ELF-1 (cell line): ENCODE measurements around the gene ZBTB3.
"Not testable (repeated sequence)": the region's sequence is repeated elsewhere in the genome, so short reads cannot be mapped to it uniquely, and the experiment has no call there.

ENCODE experiments used
- DNase-seq: peaks from one replicate; pipeline ENCODE4 v3.0.0-alpha.2; 2016; ENCODE audit warnings: low read depth, low spot score

Gene ZBTB3

DNA sequence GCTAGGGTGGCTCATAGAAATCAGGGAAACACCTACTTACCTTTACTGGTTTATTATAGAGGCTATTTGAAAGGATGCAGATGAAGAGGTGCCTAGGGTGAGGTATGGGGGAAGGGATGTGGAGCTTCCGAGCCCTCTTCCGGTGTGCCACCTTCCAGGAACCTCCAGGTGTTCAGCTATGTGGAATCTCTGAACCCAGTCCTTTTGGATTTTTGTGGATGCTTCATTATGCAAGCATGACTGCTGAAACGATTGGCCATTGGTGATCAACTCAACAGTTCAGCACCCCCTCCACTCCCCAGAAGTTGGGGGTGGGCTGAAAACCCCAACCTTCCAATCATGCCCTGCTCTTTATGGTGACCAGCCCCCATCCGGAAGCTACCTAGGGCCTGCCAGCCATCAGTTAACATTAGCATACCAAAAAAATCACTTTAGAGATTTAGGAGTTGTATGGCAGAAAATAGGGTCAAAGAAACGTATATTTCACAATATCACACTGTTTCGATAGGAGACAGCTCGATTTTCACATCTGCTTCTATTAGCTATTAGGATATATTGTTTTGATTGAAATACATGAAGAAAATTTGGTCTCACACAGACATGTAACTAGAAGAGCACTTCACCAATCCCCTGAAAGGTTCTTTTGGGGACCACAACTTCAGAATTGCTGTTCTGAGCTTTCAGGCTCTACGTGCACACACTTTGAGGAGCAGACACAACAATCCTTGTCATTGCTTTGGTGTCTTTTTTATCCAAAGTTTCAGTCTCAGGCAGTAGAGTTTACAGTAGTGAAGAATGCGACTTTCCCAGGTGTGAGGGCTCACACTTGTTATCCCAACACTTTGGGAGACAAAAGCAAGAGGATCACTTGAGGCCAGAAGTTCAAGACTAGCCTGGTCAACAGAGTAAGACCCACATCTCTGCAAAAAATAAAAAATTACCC, 4.2 kb upstream of the ZBTB3 start:
- no peak for DNase-seq

GRCh38 chr11:62755086-62755615, 1.2 kb upstream of the ZBTB3 start:
- DNase-seq, result no peak

DNA sequence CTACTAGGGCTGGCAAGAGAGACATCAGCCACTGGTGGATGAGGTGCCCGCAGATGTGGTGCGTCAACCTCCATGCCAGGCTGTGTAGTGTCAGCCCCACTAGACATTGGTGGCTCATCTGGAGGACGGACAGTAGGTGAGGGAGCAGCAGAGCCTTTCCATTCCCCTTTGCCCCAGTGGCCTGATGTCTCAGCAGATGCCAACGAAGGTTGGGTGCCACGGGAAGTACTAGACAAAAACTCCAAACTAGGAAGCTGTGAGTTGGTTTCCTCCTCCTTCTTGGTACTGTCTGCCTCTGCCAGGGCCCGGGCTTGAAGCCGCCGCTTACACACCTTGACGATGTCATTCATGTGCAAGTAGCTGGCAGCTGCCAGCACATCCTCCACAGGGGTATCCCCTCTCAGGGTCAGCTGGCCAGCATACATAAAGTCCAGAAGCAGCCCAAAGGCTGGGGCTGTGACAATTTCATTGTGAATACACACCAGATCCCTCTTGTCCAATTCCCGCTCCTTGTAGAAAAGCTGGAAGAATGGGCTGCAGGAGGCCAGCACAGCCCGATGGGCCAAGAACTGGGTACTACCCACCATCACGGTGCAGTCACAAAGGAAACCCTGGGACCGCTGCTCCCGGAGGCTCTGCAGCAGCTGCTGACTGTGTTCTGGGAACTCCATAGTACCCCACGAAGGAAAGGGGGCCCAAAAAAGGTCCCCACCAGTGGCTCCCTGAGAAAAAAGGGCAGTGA, 795 bp downstream of the ZBTB3 start:
- DNase-seq, result no peak

- no peak for DNase-seq
These were observed 1.7 kb downstream of the ZBTB3 start for GRCh38 chr11:62752177-62752785.

DNA sequence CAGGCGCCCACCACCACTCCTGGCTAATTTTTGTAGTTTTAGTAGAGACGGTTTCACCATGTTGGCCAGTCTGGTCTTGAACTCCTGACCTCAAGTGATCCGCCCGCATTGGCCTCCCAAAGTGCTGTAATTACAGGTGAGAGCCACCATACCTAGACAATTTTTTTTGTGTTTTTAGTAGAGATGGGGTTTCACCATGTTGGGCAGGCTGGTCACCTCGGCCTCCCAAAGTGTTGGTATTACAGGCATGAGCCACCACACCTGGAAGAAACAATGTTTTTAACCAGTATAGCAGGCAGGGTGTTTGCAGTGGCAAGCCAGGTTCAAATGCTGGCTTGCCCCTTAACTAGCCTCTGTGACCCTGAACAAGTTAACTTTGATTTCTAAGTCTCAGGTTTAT, 4.0 kb downstream of the ZBTB3 start:
- not testable (repeated sequence) for DNase-seq

GRCh38 chr11:62747475-62748160, 6.3 kb downstream of the ZBTB3 start:
- no peak for DNase-seq

DNA sequence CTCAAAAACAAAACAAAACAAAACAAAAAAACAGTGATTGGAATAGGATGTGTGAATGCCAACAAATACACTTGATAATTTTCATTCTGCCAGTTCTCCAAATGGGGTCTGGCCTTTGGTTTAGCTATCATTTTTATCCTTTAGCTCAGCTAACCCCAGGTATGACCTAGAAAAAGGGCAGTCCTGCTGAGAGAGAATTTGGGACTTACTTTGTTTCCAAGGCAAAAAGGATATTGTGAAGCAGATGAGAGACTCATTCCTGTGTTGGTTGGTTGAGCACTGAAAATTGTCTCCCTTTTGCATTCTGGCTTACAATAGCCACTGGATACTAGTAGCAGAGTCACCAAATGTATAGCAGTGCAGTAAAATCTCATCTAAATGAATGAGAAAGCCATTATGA, 16.8 kb downstream of the ZBTB3 start:
- no peak for DNase-seq

GRCh38 chr11:62732830-62733229, 21.1 kb downstream of the ZBTB3 start:
- DNase-seq, result no peak

- DNase-seq, result not testable (repeated sequence)
These were observed 23.9 kb downstream of the ZBTB3 start for GRCh38 chr11:62730076-62730475.

- peak; percentile 91 for DNase-seq
These were observed 25.6 kb downstream of the ZBTB3 start, which contains the start of gene TTC9C for GRCh38 chr11:62728171-62728988. TTC9C (plus strand) TSS chr11:62728486; CDS start chr11:62728849, 363 bp downstream.

- peak; percentile 99 for DNase-seq
These were observed 26.1 kb downstream of the ZBTB3 start for GRCh38 chr11:62727872-62728170.

DNA sequence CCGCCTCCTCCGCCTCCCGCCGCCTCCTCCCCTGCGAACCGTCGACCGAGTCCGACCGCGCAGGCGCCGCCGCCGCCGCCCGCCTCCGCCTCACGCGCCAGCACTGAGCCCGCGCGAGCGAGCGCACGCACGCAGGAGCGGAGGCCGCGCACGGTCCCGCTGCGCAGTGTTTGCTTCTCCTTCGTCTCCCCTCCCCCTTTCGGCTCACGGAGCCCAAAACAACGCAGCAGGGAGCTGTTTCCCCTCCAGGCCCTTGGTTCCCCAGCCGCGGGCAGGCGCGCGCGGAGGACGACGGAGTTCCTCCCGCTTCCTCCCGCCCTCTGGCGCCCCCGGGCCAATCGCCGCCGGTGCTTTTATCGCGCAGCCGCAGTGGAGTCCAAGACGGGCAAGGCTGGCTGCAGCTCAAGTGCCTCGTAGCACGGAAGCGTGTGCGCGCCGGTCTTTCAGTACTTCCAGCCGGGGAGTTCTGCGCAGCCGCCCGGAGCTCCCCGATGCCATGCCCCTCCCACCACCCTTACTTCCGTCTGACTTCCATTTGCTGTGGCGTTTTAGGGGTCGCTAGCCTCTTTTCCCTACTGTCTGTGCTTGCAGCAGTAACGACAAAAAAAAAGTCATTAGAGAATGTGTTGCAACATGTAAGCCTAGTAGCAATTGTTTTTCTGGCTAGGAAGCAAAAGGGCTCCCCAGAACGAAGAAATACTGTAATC, 26.6 kb downstream of the ZBTB3 start, which contains the start of gene HNRNPUL2:
Gene HNRNPUL2, minus strand, starts transcription at position 293 of the 707 bp plus-strand sequence. CDS start 301 bp downstream, outside the sequence.
- peak; percentile 99 for DNase-seq

DNA sequence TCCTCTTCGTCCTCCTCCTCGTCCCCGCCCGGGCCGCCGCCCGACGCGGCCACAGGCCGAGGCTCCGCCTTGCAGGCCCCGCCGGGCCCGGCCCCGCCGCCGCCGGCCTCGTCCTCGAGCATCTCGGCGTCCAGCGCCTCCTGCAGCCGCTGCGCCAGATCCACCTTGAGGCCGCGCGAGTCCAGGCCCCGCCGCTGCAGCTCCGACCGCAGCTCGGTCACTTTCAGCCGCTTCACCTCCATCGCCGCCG, 27.1 kb downstream of the ZBTB3 start:
- no peak for DNase-seq

DNA sequence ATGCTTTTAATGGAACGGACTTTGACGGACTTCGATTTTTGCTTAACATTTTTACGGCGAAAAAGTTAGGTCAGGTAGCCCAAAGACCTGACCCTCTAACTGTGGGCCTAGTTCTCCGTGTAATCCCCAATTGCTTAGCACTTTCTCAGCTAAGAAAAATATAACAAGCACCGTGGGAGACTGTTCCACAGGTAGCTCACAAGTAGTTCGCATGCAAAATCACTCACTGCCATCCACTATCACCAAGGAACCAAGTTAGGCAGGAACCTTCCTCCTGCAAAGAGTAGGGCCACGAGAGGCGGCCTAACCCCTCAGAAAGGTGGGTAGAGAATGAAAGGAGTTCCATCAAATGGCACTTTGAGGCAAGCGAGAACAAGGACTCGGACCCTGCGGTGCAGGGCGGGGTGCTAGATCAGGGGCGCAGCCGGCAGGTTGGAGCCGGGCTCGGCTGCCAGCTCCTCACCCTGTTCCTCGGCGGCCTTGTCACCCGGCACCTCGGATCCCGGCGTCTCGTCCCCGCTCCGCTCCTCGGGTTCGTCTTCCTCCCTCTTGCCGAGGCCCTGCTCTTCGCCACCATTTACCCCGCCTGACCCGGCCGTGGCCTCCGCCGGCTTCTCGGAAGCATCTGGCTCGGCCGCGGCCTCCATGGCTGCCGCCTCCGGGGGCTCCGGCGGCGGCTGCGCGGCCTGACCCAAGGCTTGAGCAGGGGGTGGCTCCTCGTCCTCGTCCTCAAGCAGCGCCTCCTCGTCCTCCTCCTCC, 27.6 kb downstream of the ZBTB3 start:
- DNase-seq, result peak; percentile 36

- peak; percentile 53 for DNase-seq
These were observed 28.3 kb downstream of the ZBTB3 start for GRCh38 chr11:62725646-62726045.

GRCh38 chr11:62724171-62724570, 29.8 kb downstream of the ZBTB3 start:
- no peak for DNase-seq

GRCh38 chr11:62721994-62722393, 32.0 kb downstream of the ZBTB3 start:
- peak; percentile 73 for DNase-seq

- no peak for DNase-seq
These were observed 34.5 kb downstream of the ZBTB3 start for GRCh38 chr11:62719302-62719978.

- no peak for DNase-seq
These were observed 37.1 kb downstream of the ZBTB3 start for GRCh38 chr11:62716816-62717215.
